Esophagus muscularis mucosa (tissue), 4 donors: Measurements from ENCODE around the gene S100Z.

Source experiments
- CTCF ChIP-seq, 3 experiments: fragments of 200-600 bp in 2 of 3; fragments of 450-650 bp in 1 of 3; sonication (generic) in 2 of 3; IDR thresholded peaks; one replicate each; pipeline ENCODE4 v1.5.1; 2017 to 2019; ENCODE audit warnings: antibody characterized with exemption in 3 of 3, mild to moderate bottlenecking in 2 of 3, moderate library complexity in 1 of 3
- EP300 ChIP-seq: sonication (generic); formaldehyde crosslinking; IDR thresholded peaks from one replicate; pipeline ENCODE4 v1.6.1; 2017; ENCODE audit warnings: antibody characterized with exemption
- POLR2A ChIP-seq: fragments of 450-650 bp; IDR thresholded peaks from one replicate; pipeline ENCODE4 v1.6.1; 2017; ENCODE audit warnings: antibody characterized with exemption, moderate library complexity, mild to moderate bottlenecking, low read depth
- POLR2AphosphoS5 ChIP-seq, 2 donors: sonication (generic); formaldehyde crosslinking; IDR thresholded peaks; one replicate each; pipeline ENCODE4 v1.6.1; 2017; ENCODE audit warnings: antibody characterized with exemption in 2 of 2

GRCh38 chr5:76964060-76964459 is 114.2 kb downstream of the S100Z start:
- TF ChIP-seq POLR2A, result no peak
- no peak for TF ChIP-seq EP300
- no peak for TF ChIP-seq CTCF (IDR thresholded peaks at IDR 0.05)
- TF ChIP-seq POLR2AphosphoS5 (IDR thresholded peaks at IDR 0.05), result no peak
